RWPE2 (cell line): Measurements from ENCODE around the gene IGSF9B.

Source experiments
- ATAC-seq: fragments of 200-7000 bp; cut with Tn5 transposase; 3 replicates; pipeline ENCODE4 v1.9.1; 2021; ENCODE audit warnings: low read depth
- DNase-seq: peaks from one replicate; pipeline ENCODE4 v3.0.0-alpha.2; 2020; ENCODE audit warnings: low spot score
- H3K27ac ChIP-seq: fragments of 450-650 bp; 2 replicates; pipeline ENCODE4 v1.5.1; 2017; ENCODE audit warnings: mild to moderate bottlenecking; ENCODE audit not compliant: poor library complexity, severe bottlenecking
- H3K27me3 ChIP-seq: fragments of 250-450 bp; sonication (Bioruptor Pico); 2 replicates; pipeline ENCODE4 v1.5.1; 2021; ENCODE audit warnings: mild to moderate bottlenecking, moderate library complexity; ENCODE audit not compliant: insufficient read depth, poor library complexity, severe bottlenecking
- H3K36me3 ChIP-seq: fragments of 250-450 bp; sonication (Bioruptor Pico); 2 replicates; pipeline ENCODE4 v1.5.1; 2020; ENCODE audit warnings: low read depth, mild to moderate bottlenecking, moderate library complexity
- H3K4me1 ChIP-seq: fragments of 250-450 bp; sonication (Bioruptor Pico); 2 replicates; pipeline ENCODE4 v1.5.1; 2021; ENCODE audit warnings: mild to moderate bottlenecking, moderate library complexity; ENCODE audit not compliant: insufficient read depth, poor library complexity, severe bottlenecking
- H3K4me3 ChIP-seq: fragments of 250-450 bp; sonication (Bioruptor Pico); 2 replicates; pipeline ENCODE4 v1.5.1; 2021; ENCODE audit warnings: mild to moderate bottlenecking, moderate library complexity; ENCODE audit not compliant: severe bottlenecking
- H3K9me3 ChIP-seq: fragments of 250-450 bp; sonication (Bioruptor Pico); 2 replicates; pipeline ENCODE4 v1.5.1; 2021; ENCODE audit warnings: mild to moderate bottlenecking, moderate library complexity; ENCODE audit not compliant: severe bottlenecking
- CTCF ChIP-seq: fragments of 450-650 bp; IDR thresholded peaks from one replicate; pipeline ENCODE4 v1.5.1; 2017; ENCODE audit warnings: mild to moderate bottlenecking, moderate library complexity; ENCODE audit not compliant: poor library complexity, severe bottlenecking

Gene IGSF9B

GRCh38 chr11:133896642-133897330 is 60.0 kb downstream of the IGSF9B start:
- Histone ChIP-seq H3K9me3 (no peaks in the 10 kb centered on the region), H3K27me3 (no peaks in the 10 kb centered on the region), H3K4me1 (no peaks in the 10 kb centered on the region), H3K36me3 (no peaks in the 10 kb centered on the region), H3K27ac (no peak overlapping the region), H3K4me3 (no peak overlapping the region)
- DNase-seq (no peak), ATAC-seq (no peak)
- no peak for TF ChIP-seq CTCF

GRCh38 chr11:133896028-133896427 is 60.7 kb downstream of the IGSF9B start:
- Histone ChIP-seq H3K4me3 (no peak overlapping the region), H3K27me3 (no peaks in the 10 kb centered on the region), H3K9me3 (no peaks in the 10 kb centered on the region), H3K36me3 (no peaks in the 10 kb centered on the region), H3K27ac (no peak overlapping the region), H3K4me1 (no peaks in the 10 kb centered on the region)
- no peak for TF ChIP-seq CTCF
- no peak for ATAC-seq
- no peak for DNase-seq

GRCh38 chr11:133895551-133895950 is 61.2 kb downstream of the IGSF9B start:
- DNase-seq (no peak), ATAC-seq (no peak)
- Histone ChIP-seq H3K9me3 (no peaks in the 10 kb centered on the region), H3K36me3 (no peaks in the 10 kb centered on the region), H3K27ac (no peak overlapping the region), H3K4me3 (no peak overlapping the region), H3K4me1 (no peaks in the 10 kb centered on the region), H3K27me3 (no peaks in the 10 kb centered on the region)
- no peak for TF ChIP-seq CTCF

GRCh38 chr11:133895061-133895479 is 61.7 kb downstream of the IGSF9B start:
- no peaks in the 10 kb centered on the region for H3K4me1 ChIP-seq
- no peak for ATAC-seq

More at GRCh38 chr11:133895061-133895479, 61.7 kb downstream of the IGSF9B start:
- Histone ChIP-seq H3K9me3 (no peaks in the 10 kb centered on the region), H3K27me3 (no peaks in the 10 kb centered on the region), H3K4me3 (no peak overlapping the region), H3K36me3 (no peaks in the 10 kb centered on the region), H3K27ac (no peak overlapping the region)
- no peak for TF ChIP-seq CTCF
- no peak for DNase-seq
